DOHH2 (cell line): Measurements from ENCODE around the gene MTHFD1.

Experiments
- H3F3A ChIP-seq: fragments of 200-600 bp; sonication (generic), shearing (Covaris generic); 2 replicates; pipeline ENCODE4 v1.6.0; 2016; ENCODE audit warnings: antibody characterized with exemption, mild to moderate bottlenecking; ENCODE audit not compliant: control insufficient read depth, insufficient read depth
- H3K27ac ChIP-seq: fragments of 200-600 bp; sonication (generic); 2 replicates; pipeline ENCODE4 v1.5.1; 2014; ENCODE audit warnings: low read depth, mild to moderate bottlenecking, low read length, moderate library complexity
- H3K27me3 ChIP-seq: fragments of 200-600 bp; sonication (generic); 2 replicates; pipeline ENCODE4 v1.6.1; 2014; ENCODE audit warnings: mild to moderate bottlenecking, low read length, mixed read lengths; ENCODE audit not compliant: control insufficient read depth
- H3K36me3 ChIP-seq: fragments of 200-600 bp; sonication (generic); 2 replicates; pipeline ENCODE4 v1.6.1; 2014; ENCODE audit warnings: mild to moderate bottlenecking, low read length, moderate library complexity, mixed read lengths; ENCODE audit not compliant: control insufficient read depth
- H3K4me1 ChIP-seq: fragments of 200-600 bp; sonication (generic); 2 replicates; pipeline ENCODE4 v1.6.1; 2014; ENCODE audit warnings: mild to moderate bottlenecking, low read length, mixed read lengths; ENCODE audit not compliant: control insufficient read depth
- H3K4me2 ChIP-seq: fragments of 200-600 bp; sonication (generic); 2 replicates; pipeline ENCODE4 v1.6.0; 2014; ENCODE audit warnings: mild to moderate bottlenecking, low read length, moderate library complexity
- H3K4me3 ChIP-seq: fragments of 200-600 bp; sonication (generic); 2 replicates; pipeline ENCODE4 v1.5.1; 2014; ENCODE audit warnings: mild to moderate bottlenecking, low read length, mixed read lengths
- H3K79me2 ChIP-seq: fragments of 200-600 bp; sonication (generic); 2 replicates; pipeline ENCODE4 v1.6.1; 2014; ENCODE audit warnings: mild to moderate bottlenecking, low read length, mixed read lengths; ENCODE audit not compliant: control insufficient read depth
- H3K9me2 ChIP-seq: fragments of 200-600 bp; sonication (generic); replicated peaks from 2 replicates; pipeline ENCODE4 v1.6.1; 2014; ENCODE audit warnings: mild to moderate bottlenecking, low read length, mixed read lengths; ENCODE audit not compliant: control insufficient read depth
- H3K9me3 ChIP-seq: fragments of 200-600 bp; sonication (generic); 2 replicates; pipeline ENCODE4 v1.6.1; 2014; ENCODE audit warnings: antibody characterized with exemption, low read length, mixed read lengths; ENCODE audit not compliant: control insufficient read depth, insufficient read depth
- H4K20me1 ChIP-seq: fragments of 200-600 bp; sonication (generic); 2 replicates; pipeline ENCODE4 v1.6.0; 2014; ENCODE audit warnings: low read depth, mild to moderate bottlenecking, antibody characterized with exemption, low read length, moderate library complexity; ENCODE audit not compliant: control insufficient read depth, insufficient read depth
- EZH2phosphoT487 ChIP-seq: fragments of 200-600 bp; sonication (generic); IDR thresholded peaks from 2 replicates; pipeline ENCODE4 v1.6.1; 2017; ENCODE audit warnings: borderline replicate concordance, mild to moderate bottlenecking, antibody characterized with exemption, low read length, moderate library complexity, mixed read lengths
- TF ChIP-seq, protein P1 (sequence below): fragments of 200-600 bp; sonication (generic); IDR thresholded peaks from one replicate; pipeline ENCODE4 v1.5.1; 2014; ENCODE audit warnings: antibody characterized with exemption, mild to moderate bottlenecking, low read depth, low read length; ENCODE audit not compliant: poor library complexity, severe bottlenecking

MTHFD1 gene

DNA sequence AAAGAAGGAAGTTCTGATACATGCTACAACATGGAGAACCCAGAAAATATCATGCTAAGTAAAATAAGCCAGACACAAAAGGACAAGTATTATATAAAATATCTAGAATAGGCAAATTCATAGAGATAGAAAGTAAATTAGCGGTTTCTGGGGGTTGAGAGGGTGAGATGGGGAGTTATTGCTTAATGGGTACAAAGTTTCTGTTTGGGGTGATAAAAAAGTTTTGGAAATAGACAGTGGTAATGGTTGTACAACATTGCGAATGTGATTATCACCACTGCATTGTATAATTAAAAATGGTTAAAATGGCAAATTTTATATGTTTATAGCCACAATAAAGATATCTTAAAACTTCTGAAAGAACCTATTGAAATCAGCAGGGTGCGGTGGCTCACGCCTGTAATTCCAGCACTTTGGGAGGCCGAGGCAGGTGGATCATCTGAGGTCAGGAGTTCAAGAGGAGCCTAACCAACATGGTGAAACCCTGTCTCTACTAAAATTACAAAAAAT is 100.5 kb downstream of the MTHFD1 start:
- H3K9me3 ChIP-seq = no peaks in the 10 kb centered on the region
- no peaks in the 10 kb centered on the region for H3K27me3 ChIP-seq
- H3K4me3 ChIP-seq = no peak overlapping the region

DNA sequence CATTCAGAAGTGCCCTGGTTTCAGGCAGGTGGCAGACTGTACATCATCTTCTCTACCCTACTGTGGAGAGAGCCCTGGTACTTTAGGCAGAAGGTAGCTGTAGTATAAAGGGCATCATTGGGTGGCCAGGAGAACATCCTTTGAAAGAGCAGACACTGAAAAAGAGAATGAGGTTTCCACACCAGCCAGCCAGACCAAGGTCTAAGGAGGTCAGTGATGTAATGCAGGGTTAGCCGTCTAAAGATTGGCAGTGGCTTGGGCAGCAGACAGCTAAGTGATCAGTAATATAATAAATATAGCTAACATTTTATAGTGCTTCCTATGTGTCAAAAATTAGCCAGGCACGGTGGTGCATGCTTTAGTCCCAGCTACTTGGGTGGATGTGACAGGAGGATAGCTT is 103.5 kb downstream of the MTHFD1 start:
- peaks cover 71% of the 10 kb centered on the region for H3K36me3 ChIP-seq
- TF ChIP-seq, protein P1, sequence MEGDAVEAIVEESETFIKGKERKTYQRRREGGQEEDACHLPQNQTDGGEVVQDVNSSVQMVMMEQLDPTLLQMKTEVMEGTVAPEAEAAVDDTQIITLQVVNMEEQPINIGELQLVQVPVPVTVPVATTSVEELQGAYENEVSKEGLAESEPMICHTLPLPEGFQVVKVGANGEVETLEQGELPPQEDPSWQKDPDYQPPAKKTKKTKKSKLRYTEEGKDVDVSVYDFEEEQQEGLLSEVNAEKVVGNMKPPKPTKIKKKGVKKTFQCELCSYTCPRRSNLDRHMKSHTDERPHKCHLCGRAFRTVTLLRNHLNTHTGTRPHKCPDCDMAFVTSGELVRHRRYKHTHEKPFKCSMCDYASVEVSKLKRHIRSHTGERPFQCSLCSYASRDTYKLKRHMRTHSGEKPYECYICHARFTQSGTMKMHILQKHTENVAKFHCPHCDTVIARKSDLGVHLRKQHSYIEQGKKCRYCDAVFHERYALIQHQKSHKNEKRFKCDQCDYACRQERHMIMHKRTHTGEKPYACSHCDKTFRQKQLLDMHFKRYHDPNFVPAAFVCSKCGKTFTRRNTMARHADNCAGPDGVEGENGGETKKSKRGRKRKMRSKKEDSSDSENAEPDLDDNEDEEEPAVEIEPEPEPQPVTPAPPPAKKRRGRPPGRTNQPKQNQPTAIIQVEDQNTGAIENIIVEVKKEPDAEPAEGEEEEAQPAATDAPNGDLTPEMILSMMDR = no peak
- TF ChIP-seq EZH2phosphoT487 = no peak
- H4K20me1 ChIP-seq = peaks cover 5% of the 10 kb centered on the region; the same call in 1 of the 2 replicates
- H3K27me3 ChIP-seq = no peaks in the 10 kb centered on the region
- H3K27ac ChIP-seq = no peak overlapping the region
- H3K9me2 ChIP-seq = no peaks in the 10 kb centered on the region
- peaks cover 10% of the 10 kb centered on the region; the same call in 1 of the 2 replicates for H3F3A ChIP-seq
- H3K79me2 ChIP-seq = peaks cover 71% of the 10 kb centered on the region
- H3K4me2 ChIP-seq = no peak overlapping the region
- H3K9me3 ChIP-seq = no peaks in the 10 kb centered on the region
- H3K4me1 ChIP-seq = no peaks in the 10 kb centered on the region; the same call in 1 of the 2 replicates
- H3K4me3 ChIP-seq = no peak overlapping the region

More for the DNA sequence above, 100.5 kb downstream of the MTHFD1 start:
- TF ChIP-seq, protein P1 = no peak
- Histone ChIP-seq H4K20me1 (no peaks in the 10 kb centered on the region), H3F3A (peaks cover 11% of the 10 kb centered on the region; the same call in 1 of the 2 replicates), H3K36me3 (peaks cover 78% of the 10 kb centered on the region), H3K27ac (no peak overlapping the region), H3K9me2 (no peaks in the 10 kb centered on the region), H3K4me1 (no peaks in the 10 kb centered on the region; the same call in 1 of the 2 replicates), H3K4me2 (no peak overlapping the region), H3K79me2 (peaks cover 55% of the 10 kb centered on the region)

DNA sequence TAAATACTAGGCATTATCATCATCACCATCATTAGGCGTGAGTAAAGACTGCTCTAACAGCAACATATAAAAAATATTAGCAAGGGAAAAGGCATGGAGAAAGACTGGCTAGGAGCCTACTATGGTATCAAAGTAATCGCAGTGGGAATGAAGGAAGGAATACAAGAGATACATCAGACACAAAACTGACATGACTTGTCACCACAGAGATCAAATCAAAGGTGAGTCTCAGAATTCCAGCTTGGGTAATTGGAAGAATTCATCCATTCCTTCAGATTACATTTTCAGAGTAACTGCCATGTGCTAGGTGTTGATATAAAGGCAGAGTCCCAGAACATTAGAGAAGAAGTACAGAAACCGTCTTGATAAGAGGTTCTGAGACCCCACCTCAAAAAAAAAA is 105.3 kb downstream of the MTHFD1 start:
- peaks cover 77% of the 10 kb centered on the region for H3K79me2 ChIP-seq
- no peaks in the 10 kb centered on the region for H3K9me2 ChIP-seq
- H3F3A ChIP-seq = peaks cover 12% of the 10 kb centered on the region; the same call in 1 of the 2 replicates
- no peak overlapping the region for H3K4me3 ChIP-seq
- no peak overlapping the region for H3K4me2 ChIP-seq
- TF ChIP-seq EZH2phosphoT487 = no peak
- TF ChIP-seq, protein P1 = no peak
- H3K27me3 ChIP-seq = no peaks in the 10 kb centered on the region
- no peaks in the 10 kb centered on the region for H3K9me3 ChIP-seq
- H3K36me3 ChIP-seq = peaks cover 69% of the 10 kb centered on the region
- peaks cover 10% of the 10 kb centered on the region; the same call in 1 of the 2 replicates for H4K20me1 ChIP-seq
- peaks cover 6% of the 10 kb centered on the region for H3K4me1 ChIP-seq
- H3K27ac ChIP-seq = no peak overlapping the region
